CD8-positive, alpha-beta memory T cell (primary cell): Measurements from ENCODE around the gene EFCAB5. TPM values are rescaled to one million over a fixed set of nuclear protein-coding genes. Genes with fewer than 3 reads are reported as not detected.
"Not testable (repeated sequence)": the region's sequence is repeated elsewhere in the genome, so short reads cannot be mapped to it uniquely, and the experiment has no call there.

Experiments
- CTCF ChIA-PET: fragments of 350-600 bp; sonication (Branson Sonifier 250); formaldehyde crosslinking; loops from one replicate; lab custom pipeline; 2021; ENCODE audit warnings: antibody characterized with exemption; lab: Charles Lee
- POLR2A ChIA-PET: fragments of 350-600 bp; sonication (Branson Sonifier 250); formaldehyde crosslinking; loops from one replicate; lab custom pipeline; 2021; ENCODE audit warnings: antibody characterized with exemption; lab: Charles Lee
- DNase-seq, 5 donors: peaks; one replicate each; pipeline versions ENCODE4 v3.0.0 to v3.0.0-alpha.2; 2020 to 2022; ENCODE audit warnings: mixed read lengths in 1 of 5
- H3K27ac ChIP-seq: one replicate; pipeline ENCODE4 v1.7.0; 2013; ENCODE audit warnings: low read depth, mild to moderate bottlenecking, low read length, moderate library complexity
- H3K27me3 ChIP-seq: 2 replicates; pipeline ENCODE4 v1.7.0; 2013; ENCODE audit warnings: low read length, mild to moderate bottlenecking; ENCODE audit not compliant: insufficient read depth, poor library complexity, severe bottlenecking
- H3K36me3 ChIP-seq: 2 replicates; pipeline ENCODE4 v1.7.0; 2013; ENCODE audit warnings: mild to moderate bottlenecking, low read length, moderate library complexity; ENCODE audit not compliant: insufficient read depth
- H3K4me1 ChIP-seq: 2 replicates; pipeline ENCODE4 v1.7.0; 2013; ENCODE audit warnings: mild to moderate bottlenecking, low read length, moderate library complexity; ENCODE audit not compliant: insufficient read depth
- H3K4me3 ChIP-seq: 2 replicates; pipeline ENCODE4 v1.7.0; 2013; ENCODE audit warnings: mild to moderate bottlenecking, low read length
- H3K9me3 ChIP-seq: 2 replicates; pipeline ENCODE4 v1.7.0; 2013; ENCODE audit warnings: mild to moderate bottlenecking, low read length
- H3K27ac Mint-ChIP-seq, 8 donors: one replicate each; pipeline ENCODE4 v1.8.0; 2020 to 2021; ENCODE audit warnings: mixed read lengths in 8 of 8, mild to moderate bottlenecking in 6 of 8, inconsistent platforms in 3 of 8, moderate library complexity in 3 of 8
- H3K27me3 Mint-ChIP-seq, 2 donors: one replicate each; pipeline ENCODE4 v1.8.0; 2020 to 2021; ENCODE audit warnings: mixed read lengths in 2 of 2, mild to moderate bottlenecking in 1 of 2, moderate library complexity in 1 of 2
- H3K36me3 Mint-ChIP-seq, 3 donors: one replicate each; pipeline ENCODE4 v1.8.0; 2020 to 2021; ENCODE audit warnings: mixed read lengths in 3 of 3, inconsistent platforms in 1 of 3, mild to moderate bottlenecking in 1 of 3
- H3K4me1 Mint-ChIP-seq, 3 donors: one replicate each; pipeline ENCODE4 v1.8.0; 2020 to 2021; ENCODE audit warnings: mixed read lengths in 3 of 3, inconsistent platforms in 1 of 3, mild to moderate bottlenecking in 1 of 3
- H3K4me3 Mint-ChIP-seq, 7 donors: one replicate each; pipeline ENCODE4 v1.8.0; 2020 to 2021; ENCODE audit warnings: mixed read lengths in 7 of 7, mild to moderate bottlenecking in 6 of 7, moderate library complexity in 4 of 7, inconsistent platforms in 2 of 7
- H3K9me3 Mint-ChIP-seq, 5 donors: one replicate each; pipeline ENCODE4 v1.8.0; 2020 to 2022; ENCODE audit warnings: mixed read lengths in 5 of 5, mild to moderate bottlenecking in 3 of 5, moderate library complexity in 2 of 5, inconsistent platforms in 1 of 5
- polyA plus RNA-seq: library from polyadenylated mRNA; unstranded; fragments of 300-500 nt; fragmentation: Illumina TruSeq; gene quantifications from one replicate; pipeline ENCODE4 v1.2.3, GENCODE V29; 2021
- total RNA-seq, 2 experiments: library from RNA; stranded (reverse); gene quantifications; one replicate each; pipeline ENCODE4 v1.2.3, GENCODE V29; 2021

Gene EFCAB5
- total RNA-seq (1 to 10 TPM in 1 of 2 experiments, under 1 TPM in 1; 0.84 to 1.2 TPM), polyA plus RNA-seq (0.58 TPM)

- H3K9me3 Mint-ChIP-seq: no peaks in the 10 kb centered on the region
- no peaks in the 10 kb centered on the region for H3K9me3 ChIP-seq
Measured at GRCh38 chr17:29941334-29941733, at the start of gene EFCAB5. Gene EFCAB5, plus strand, starts transcription at chr17:29941634. Its CDS starts 163 bp downstream, at chr17:29941797.

GRCh38 chr17:29892201-29892600 lies 49.2 kb upstream of the EFCAB5 start:
- H3K27ac ChIP-seq: no peak overlapping the region
- no peaks in the 10 kb centered on the region for H3K27me3 ChIP-seq
- peaks cover 0 to 3% (median 0%) of the 10 kb centered on the region in 5 donors for H3K9me3 Mint-ChIP-seq
- POLR2A ChIA-PET: no interaction called here
- peaks cover 17 to 45% (median 37%) of the 10 kb centered on the region in 3 donors for H3K4me1 Mint-ChIP-seq
- H3K4me3 ChIP-seq: no peak overlapping the region
- peak overlapping the region in 1 of 7 donors; percentile 25 for H3K4me3 Mint-ChIP-seq
- H3K9me3 ChIP-seq: no peaks in the 10 kb centered on the region
- no peak for DNase-seq
- H3K27ac Mint-ChIP-seq: peak overlapping the region in 3 of 8 donors; percentile 35 to 89 (median 49)
- H3K4me1 ChIP-seq: no peaks in the 10 kb centered on the region
- peaks cover 1 to 10% (median 10%) of the 10 kb centered on the region in 3 donors for H3K36me3 Mint-ChIP-seq
- H3K36me3 ChIP-seq: no peaks in the 10 kb centered on the region
- CTCF ChIA-PET: interaction anchor here (1.0 kb wide), 1 partner anchor 17 kb away, joined by 4 read pairs; no protein-coding TSS in a partner anchor
- H3K27me3 Mint-ChIP-seq: no peaks in the 10 kb centered on the region

More at GRCh38 chr17:29941334-29941733, at the start of gene EFCAB5:
- peaks cover 0 to 3% of the 10 kb centered on the region in 2 donors for H3K27me3 Mint-ChIP-seq
- no peaks in the 10 kb centered on the region for H3K36me3 Mint-ChIP-seq
- ChIA-PET POLR2A (no interaction called here), CTCF (interaction anchor here (1.3 to 3.8 kb wide), 2 partner anchors 10 to 134 kb away, joined by 3 to 25 read pairs; partner anchors contain the start of gene SSH2)
- Histone ChIP-seq H3K27me3 (no peaks in the 10 kb centered on the region), H3K36me3 (no peaks in the 10 kb centered on the region), H3K27ac (no peak within 1 kb of the TSS), H3K4me1 (no peaks in the 10 kb centered on the region), H3K4me3 (no peak within 1 kb of the TSS)
- no peak within 1 kb of the TSS for H3K27ac Mint-ChIP-seq
- DNase-seq: no peak
- H3K4me1 Mint-ChIP-seq: no peaks in the 10 kb centered on the region
- H3K4me3 Mint-ChIP-seq: no peak within 1 kb of the TSS

DNA sequence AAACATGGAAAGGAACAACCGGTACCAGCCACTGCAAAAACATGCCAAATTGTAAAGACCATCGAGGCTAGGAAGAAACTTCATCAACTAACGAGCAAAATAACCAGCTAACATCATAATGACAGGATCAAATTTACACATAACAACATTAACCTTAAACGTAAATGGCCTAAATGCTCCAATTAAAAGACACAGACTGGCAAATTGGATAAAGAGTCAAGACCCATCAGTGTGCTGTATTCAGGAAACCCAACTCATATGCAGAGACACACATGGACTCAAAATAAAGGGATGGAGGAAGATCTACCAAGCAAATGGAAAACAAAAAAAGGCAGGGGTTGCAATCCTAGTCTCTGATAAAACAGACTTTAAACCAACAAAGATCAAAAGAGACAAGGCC lies 44.3 kb upstream of the EFCAB5 start:
- H3K27ac ChIP-seq, H3K9me3 ChIP-seq, H3K9me3 Mint-ChIP-seq, H3K4me1 ChIP-seq, DNase-seq, POLR2A ChIA-PET, H3K27me3 ChIP-seq, H3K36me3 Mint-ChIP-seq, H3K4me3 Mint-ChIP-seq, H3K27me3 Mint-ChIP-seq, H3K4me3 ChIP-seq, H3K36me3 ChIP-seq, H3K27ac Mint-ChIP-seq: not testable (repeated sequence)
- peaks cover 19 to 42% (median 28%) of the 10 kb centered on the region in 3 donors for H3K4me1 Mint-ChIP-seq
- CTCF ChIA-PET: interaction anchor here (1.0 kb wide), 1 partner anchor 35 kb away, joined by 3 read pairs; no protein-coding TSS in a partner anchor

DNA sequence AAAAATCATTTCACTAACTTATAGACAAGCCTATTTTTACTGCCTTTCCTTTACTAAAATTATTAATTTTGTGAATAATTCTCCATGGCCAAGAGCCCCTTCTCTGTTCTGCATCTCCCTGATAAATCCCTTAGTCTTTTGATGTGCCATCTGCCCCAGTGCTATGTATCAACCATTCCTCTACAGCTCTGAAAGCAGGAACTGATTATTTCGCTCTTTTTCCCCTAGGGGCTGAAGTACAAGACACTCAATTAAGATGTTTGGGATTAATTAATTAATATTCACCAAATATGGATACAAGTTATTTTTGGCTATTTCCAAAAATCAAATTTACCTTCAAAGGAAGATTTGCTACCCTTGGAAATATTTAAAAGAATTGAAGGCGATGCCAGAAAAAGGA lies 38.0 kb upstream of the EFCAB5 start:
- peaks cover 31 to 50% (median 48%) of the 10 kb centered on the region in 3 donors for H3K4me1 Mint-ChIP-seq
- POLR2A ChIA-PET: no interaction called here
- H3K36me3 Mint-ChIP-seq: peaks cover 1 to 8% (median 5%) of the 10 kb centered on the region in 3 donors
- DNase-seq: no peak
- H3K27me3 ChIP-seq: no peaks in the 10 kb centered on the region
- no peak overlapping the region for H3K27ac Mint-ChIP-seq
- peak overlapping the region in 1 of 7 donors; percentile 37 for H3K4me3 Mint-ChIP-seq
- no peak overlapping the region for H3K27ac ChIP-seq
- H3K9me3 ChIP-seq: no peaks in the 10 kb centered on the region
- H3K4me1 ChIP-seq: peaks cover 18% of the 10 kb centered on the region
- H3K36me3 ChIP-seq: no peaks in the 10 kb centered on the region
- CTCF ChIA-PET: no interaction called here
- peaks cover 0 to 2% (median 0%) of the 10 kb centered on the region in 5 donors for H3K9me3 Mint-ChIP-seq
- H3K27me3 Mint-ChIP-seq: no peaks in the 10 kb centered on the region
- H3K4me3 ChIP-seq: no peak overlapping the region

GRCh38 chr17:29905086-29905878 lies 36.2 kb upstream of the EFCAB5 start:
- peaks cover 18% of the 10 kb centered on the region for H3K4me1 ChIP-seq
- H3K27ac Mint-ChIP-seq: peak overlapping the region in 1 of 8 donors; percentile 43
- H3K4me3 Mint-ChIP-seq: no peak overlapping the region
- no peaks in the 10 kb centered on the region for H3K27me3 Mint-ChIP-seq
- DNase-seq: no peak
- no peak overlapping the region for H3K4me3 ChIP-seq
- H3K27me3 ChIP-seq: no peaks in the 10 kb centered on the region
- H3K27ac ChIP-seq: no peak overlapping the region
- peaks cover 1 to 8% (median 6%) of the 10 kb centered on the region in 3 donors for H3K36me3 Mint-ChIP-seq
- peaks cover 34 to 59% (median 48%) of the 10 kb centered on the region in 3 donors for H3K4me1 Mint-ChIP-seq
- H3K9me3 ChIP-seq: no peaks in the 10 kb centered on the region
- POLR2A ChIA-PET: no interaction called here
- no peaks in the 10 kb centered on the region for H3K36me3 ChIP-seq
- H3K9me3 Mint-ChIP-seq: peaks cover 0 to 2% (median 0%) of the 10 kb centered on the region in 5 donors
- CTCF ChIA-PET: no interaction called here

- H3K27me3 ChIP-seq: no peaks in the 10 kb centered on the region
- ChIA-PET POLR2A (no interaction called here), CTCF (no interaction called here)
- DNase-seq: no peak
- Mint-ChIP-seq H3K9me3 (peaks cover 0 to 2% (median 0%) of the 10 kb centered on the region in 5 donors), H3K4me3 (no peak overlapping the region), H3K4me1 (peaks cover 34 to 59% (median 48%) of the 10 kb centered on the region in 3 donors), H3K36me3 (peaks cover 1 to 8% (median 6%) of the 10 kb centered on the region in 3 donors), H3K27ac (peak overlapping the region in 2 of 8 donors; percentile 22 to 43), H3K27me3 (no peaks in the 10 kb centered on the region)
- H3K4me1 ChIP-seq: peaks cover 18% of the 10 kb centered on the region
- no peaks in the 10 kb centered on the region for H3K9me3 ChIP-seq
- no peak overlapping the region for H3K27ac ChIP-seq
- no peaks in the 10 kb centered on the region for H3K36me3 ChIP-seq
- no peak overlapping the region for H3K4me3 ChIP-seq
Measured at GRCh38 chr17:29905879-29906167, 35.6 kb upstream of the EFCAB5 start.

DNA sequence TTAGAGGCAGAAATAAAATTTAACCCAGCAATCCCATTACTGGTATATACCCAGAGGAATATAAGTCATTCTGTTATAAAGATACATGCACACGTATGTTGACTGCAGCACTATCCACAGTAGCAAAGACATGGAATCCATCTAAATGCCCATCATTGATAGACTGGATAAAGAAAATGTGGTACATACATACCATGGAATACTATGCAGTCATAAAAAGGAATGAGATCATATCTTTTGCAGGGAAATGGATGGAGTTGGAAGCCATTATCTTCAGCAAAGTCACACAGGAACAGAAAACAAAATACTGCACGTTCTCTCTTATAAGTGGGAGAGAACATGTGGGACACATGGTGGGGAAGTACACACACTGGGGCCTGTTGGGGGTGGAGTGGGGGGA lies 34.5 kb upstream of the EFCAB5 start:
- no peak overlapping the region for H3K27ac ChIP-seq
- Mint-ChIP-seq H3K36me3 (peaks cover 1 to 8% (median 6%) of the 10 kb centered on the region in 3 donors), H3K4me3 (no peak overlapping the region), H3K9me3 (peaks cover 0 to 2% (median 0%) of the 10 kb centered on the region in 5 donors), H3K27me3 (no peaks in the 10 kb centered on the region), H3K4me1 (peaks cover 31 to 62% (median 47%) of the 10 kb centered on the region in 3 donors), H3K27ac (no peak overlapping the region)
- no peaks in the 10 kb centered on the region for H3K27me3 ChIP-seq
- POLR2A ChIA-PET: no interaction called here
- DNase-seq: no peak
- H3K4me1 ChIP-seq: peaks cover 11% of the 10 kb centered on the region
- no peaks in the 10 kb centered on the region for H3K9me3 ChIP-seq
- no peak overlapping the region for H3K4me3 ChIP-seq
- H3K36me3 ChIP-seq: no peaks in the 10 kb centered on the region
- CTCF ChIA-PET: no interaction called here
